IMR-90 (cell line): Measurements from ENCODE around the gene FBXL7. TPM values are rescaled to one million over a fixed set of nuclear protein-coding genes. Genes with fewer than 3 reads are reported as not detected.

ENCODE experiments used
- ATAC-seq: fragments of 200-7000 bp; cut with Tn5 transposase; 2 replicates; pipeline ENCODE4 v1.9.1; 2020; ENCODE audit warnings: low read depth, mild to moderate bottlenecking, moderate library complexity
- BruUV-seq: library from RNA; stranded (reverse); fragments of 400-500 nt; replicated peaks from 2 replicates; lab custom pipeline; 2021; lab: Mats Ljungman, UMichigan
- CTCF ChIA-PET: fragments of 300-600 bp; formaldehyde crosslinking; extraction: SDS; loops from one replicate; lab custom pipeline; 2021; ENCODE audit warnings: antibody characterized with exemption; lab: Yijun Ruan, JAX
- POLR2A ChIA-PET: fragments of 300-600 bp; sonication (Branson Sonifier 250); formaldehyde crosslinking; loops from one replicate; lab custom pipeline; 2022; ENCODE audit warnings: antibody characterized with exemption; ENCODE audit not compliant: unreplicated experiment; lab: Charles Lee
- DNase-seq: peaks from one replicate; pipeline ENCODE4 v3.0.0; 2013
- H2AFZ ChIP-seq: replicated peaks from 2 replicates; pipeline ENCODE3; 2013; ENCODE audit warnings: low read length, mild to moderate bottlenecking; ENCODE audit not compliant: poor library complexity
- H2AK5ac ChIP-seq: 2 replicates; pipeline ENCODE4 v1.6.1; 2013; ENCODE audit warnings: low read depth, low read length, inconsistent platforms
- H2AK9ac ChIP-seq: replicated peaks from 2 replicates; pipeline ENCODE3; 2013; ENCODE audit warnings: mild to moderate bottlenecking, low read depth, low read length, moderate library complexity; ENCODE audit not compliant: poor library complexity
- H2BK120ac ChIP-seq: 2 replicates; pipeline ENCODE4 v1.6.1; 2013; ENCODE audit warnings: low read depth, low read length, inconsistent platforms
- H2BK15ac ChIP-seq: 3 replicates; pipeline ENCODE4 v1.6.1; 2013; ENCODE audit warnings: low read depth, low read length, inconsistent platforms
- H2BK20ac ChIP-seq: 2 replicates; pipeline ENCODE4 v1.6.1; 2013; ENCODE audit warnings: low read depth, mild to moderate bottlenecking, inconsistent platforms, low read length, moderate library complexity
- H2BK5ac ChIP-seq: 2 replicates; pipeline ENCODE4 v1.6.1; 2013; ENCODE audit warnings: mild to moderate bottlenecking, low read depth, low read length, inconsistent platforms; ENCODE audit not compliant: poor library complexity, severe bottlenecking
- H3K14ac ChIP-seq: replicated peaks from 2 replicates; pipeline ENCODE4 v1.6.1; 2013; ENCODE audit warnings: low read depth, low read length, inconsistent platforms
- H3K18ac ChIP-seq: 2 replicates; pipeline ENCODE4 v1.6.1; 2013; ENCODE audit warnings: low read depth, low read length, control low read depth
- H3K23ac ChIP-seq: 2 replicates; pipeline ENCODE4 v1.6.1; 2013; ENCODE audit warnings: low read depth, low read length, inconsistent platforms
- H3K27ac ChIP-seq: 2 replicates; pipeline ENCODE4 v1.5.1; 2013; ENCODE audit warnings: mild to moderate bottlenecking, control low read depth, low read length; ENCODE audit not compliant: insufficient read depth
- H3K27me3 ChIP-seq: 2 replicates; pipeline ENCODE4 v1.6.1; 2013; ENCODE audit warnings: low read length; ENCODE audit not compliant: control insufficient read depth, insufficient read depth
- H3K36me3 ChIP-seq: 2 replicates; pipeline ENCODE4 v1.6.1; 2013; ENCODE audit warnings: low read length, mixed read lengths; ENCODE audit not compliant: control insufficient read depth, insufficient read depth
- H3K4ac ChIP-seq: 2 replicates; pipeline ENCODE4 v1.6.1; 2013; ENCODE audit warnings: low read depth, low read length, inconsistent platforms
- H3K4me1 ChIP-seq: 2 replicates; pipeline ENCODE4 v1.6.1; 2013; ENCODE audit warnings: low read length, mixed read lengths; ENCODE audit not compliant: control insufficient read depth, insufficient read depth
- H3K4me2 ChIP-seq: 2 replicates; pipeline ENCODE4 v1.6.1; 2013; ENCODE audit warnings: low read depth, mild to moderate bottlenecking, control low read depth, low read length, moderate library complexity
- H3K4me3 ChIP-seq: 2 replicates; pipeline ENCODE4 v1.5.1; 2013; ENCODE audit warnings: low read depth, mild to moderate bottlenecking, control low read depth, low read length, moderate library complexity; ENCODE audit not compliant: insufficient read depth
- H3K56ac ChIP-seq: 2 replicates; pipeline ENCODE4 v1.6.1; 2013; ENCODE audit warnings: low read length, inconsistent platforms; ENCODE audit not compliant: insufficient read depth; ENCODE audit errors: extremely low read depth
- H3K79me1 ChIP-seq, 2 experiments: 2 replicates each; pipeline ENCODE4 v1.6.1; 2013; ENCODE audit warnings: low read length in 2 of 2, inconsistent platforms in 1 of 2, low read depth in 1 of 2
- H3K9ac ChIP-seq: 2 replicates; pipeline ENCODE4 v1.6.1; 2013; ENCODE audit warnings: low read depth, low read length, control low read depth
- H3K9me1 ChIP-seq: 2 replicates; pipeline ENCODE4 v1.6.1; 2013; ENCODE audit warnings: low read length, inconsistent platforms; ENCODE audit not compliant: insufficient read depth
- H3K9me3 ChIP-seq: 2 replicates; pipeline ENCODE4 v1.6.1; 2013; ENCODE audit warnings: low read length; ENCODE audit not compliant: control insufficient read depth, insufficient read depth
- H4K20me1 ChIP-seq: 2 replicates; pipeline ENCODE4 v1.6.1; 2013; ENCODE audit warnings: low read length, inconsistent platforms; ENCODE audit not compliant: insufficient read depth
- H4K5ac ChIP-seq: 2 replicates; pipeline ENCODE4 v1.6.1; 2013; ENCODE audit warnings: mild to moderate bottlenecking, low read depth, low read length, control low read depth
- H4K8ac ChIP-seq, 2 experiments: 2 replicates each; pipeline ENCODE4 v1.6.1; 2013; ENCODE audit warnings: low read depth in 2 of 2, low read length in 2 of 2, control low read depth in 1 of 2, inconsistent platforms in 1 of 2
- H4K91ac ChIP-seq: 2 replicates; pipeline ENCODE4 v1.6.1; 2013; ENCODE audit warnings: low read depth, low read length, inconsistent platforms; ENCODE audit not compliant: insufficient read depth
- BHLHE40 ChIP-seq: fragments of 150-350 bp; IDR thresholded peaks from 2 replicates; pipeline ENCODE4 v1.6.1; 2016; ENCODE audit warnings: mild to moderate bottlenecking, low read depth, low read length
- CEBPB ChIP-seq: IDR thresholded peaks from 2 replicates; pipeline ENCODE4 v1.6.1; 2012; ENCODE audit warnings: low read depth, low read length, improper control_type of control experiment
- CHD1 ChIP-seq: IDR thresholded peaks from 2 replicates; pipeline ENCODE4 v1.6.1; 2012; ENCODE audit warnings: low read depth, low read length, improper control_type of control experiment
- CTCF ChIP-seq: conservative IDR thresholded peaks from 2 replicates; pipeline ENCODE4 v1.5.1; 2012; ENCODE audit warnings: mild to moderate bottlenecking, low read depth, low read length, improper control_type of control experiment
- ELK1 ChIP-seq: fragments of 150-350 bp; IDR thresholded peaks from 2 replicates; pipeline ENCODE4 v1.6.1; 2016; ENCODE audit warnings: low read depth, mild to moderate bottlenecking, low read length, moderate library complexity, borderline replicate concordance
- FOS ChIP-seq: fragments of 150-350 bp; IDR thresholded peaks from 2 replicates; pipeline ENCODE4 v1.6.1; 2016; ENCODE audit warnings: low read depth, low read length
- MAFK ChIP-seq: IDR thresholded peaks from 2 replicates; pipeline ENCODE4 v1.6.1; 2012; ENCODE audit warnings: low read depth, low read length, improper control_type of control experiment
- MAZ ChIP-seq: IDR thresholded peaks from 2 replicates; pipeline ENCODE4 v1.6.1; 2012; ENCODE audit warnings: low read depth, mild to moderate bottlenecking, low read length, improper control_type of control experiment, moderate library complexity, borderline replicate concordance
- MXI1 ChIP-seq: IDR thresholded peaks from 2 replicates; pipeline ENCODE4 v1.6.1; 2012; ENCODE audit warnings: low read depth, mild to moderate bottlenecking, low read length, moderate library complexity, borderline replicate concordance
- NFE2L2 ChIP-seq: fragments of 150-350 bp; IDR thresholded peaks from 2 replicates; pipeline ENCODE4 v1.6.1; 2016; ENCODE audit warnings: low read depth, mild to moderate bottlenecking, low read length
- POLR2A ChIP-seq: IDR thresholded peaks from 2 replicates; pipeline ENCODE4 v1.6.1; 2012; ENCODE audit warnings: mild to moderate bottlenecking, low read depth, low read length
- RAD21 ChIP-seq: IDR thresholded peaks from 2 replicates; pipeline ENCODE4 v1.6.1; 2012; ENCODE audit warnings: low read length, improper control_type of control experiment
- RCOR1 ChIP-seq: IDR thresholded peaks from 2 replicates; pipeline ENCODE4 v1.6.1; 2012; ENCODE audit warnings: mild to moderate bottlenecking, low read length, improper control_type of control experiment; ENCODE audit not compliant: insufficient replicate concordance
- RFX5 ChIP-seq: IDR thresholded peaks from 2 replicates; pipeline ENCODE4 v1.8.0; 2012; ENCODE audit warnings: low read depth, mild to moderate bottlenecking, low read length, moderate library complexity
- SMC3 ChIP-seq: fragments of 150-350 bp; IDR thresholded peaks from 2 replicates; pipeline ENCODE4 v1.6.1; 2016; ENCODE audit warnings: low read depth, mild to moderate bottlenecking, antibody characterized with exemption, low read length, moderate library complexity
- USF2 ChIP-seq: fragments of 150-350 bp; IDR thresholded peaks from 2 replicates; pipeline ENCODE4 v1.6.1; 2017; ENCODE audit warnings: mild to moderate bottlenecking, antibody characterized with exemption, low read length, low read depth
- WGBS, 2 experiments: methylation state at CpG; one replicate each; pipeline versions ENCODE4 v1.1.5 to v1.1.7; 2013; ENCODE audit warnings: missing lambda C conversion rate in 2 of 2; ENCODE audit not compliant: insufficient read length in 1 of 2; ENCODE audit errors: extremely low coverage in 2 of 2; 5-methylcytosine and 5-hydroxymethylcytosine counted together
- dilution Hi-C: fragments of 300-500 bp; cut with HindIII; formaldehyde crosslinking; loops from one replicate; pipeline ENCODE4 v1.14.3; 2018; ENCODE audit warnings: low sequenced_read_pairs; ENCODE audit not compliant: unreplicated experiment
- in situ Hi-C: fragments of 300-500 bp; cut with MboI; formaldehyde crosslinking; loops from 3 replicates; pipeline ENCODE4 v1.14.3; 2019; ENCODE audit warnings: low sequenced_read_pairs, inconsistent platforms, mixed read lengths
- intact Hi-C: fragments of 100-400 bp; cut with micrococcal nuclease; formaldehyde crosslinking; loops from 2 replicates; pipeline ENCODE4 v1.10.0; 2022
- polyA plus RNA-seq, 3 experiments: library from polyadenylated mRNA; depleted of rRNA; stranded (reverse); fragments of >200 nt; gene quantifications; 2 replicates each; pipeline ENCODE4 v1.2.3, GENCODE V29; 2012; ENCODE audit warnings: low replicate concordance in 1 of 3
- total RNA-seq: library from RNA; depleted of rRNA; stranded (reverse); fragments of >200 nt; gene quantifications from 2 replicates; pipeline ENCODE4 v1.2.3, GENCODE V29; 2012

The FBXL7 gene
- total and polyA plus RNA-seq, 2 of the 4 experiments (the other 2 are of a cell fraction) = 4.1 to 10.2 TPM

- WGBS, 2 experiments = no CpG with 5 or more reads among the region's 2 CpGs
- H2AK9ac ChIP-seq = no peak overlapping the region
- CTCF ChIA-PET = no interaction called here
- H3K36me3 ChIP-seq = no peaks in the 10 kb centered on the region
- TF ChIP-seq POLR2A = no peak
- TF ChIP-seq ELK1 = no peak
- no peak for TF ChIP-seq USF2
- TF ChIP-seq CHD1 = no peak
- TF ChIP-seq CEBPB = no peak
- no peak for TF ChIP-seq NFE2L2
- TF ChIP-seq SMC3 = no peak
- TF ChIP-seq FOS = no peak
- no peak for TF ChIP-seq RAD21
- no peak for TF ChIP-seq BHLHE40
- no peak for TF ChIP-seq MAFK
- no peak for TF ChIP-seq RFX5
- no peak for TF ChIP-seq RCOR1
- TF ChIP-seq CTCF = no peak
- no peak for TF ChIP-seq MXI1
- no peak for TF ChIP-seq MAZ
- peaks cover 16% of the 10 kb centered on the region for H3K27me3 ChIP-seq
- POLR2A ChIA-PET = no interaction called here
- ATAC-seq (no peak), DNase-seq (no peak)
- no peak overlapping the region for H3K18ac ChIP-seq
- H2BK15ac ChIP-seq = no peak overlapping the region
- H3K79me1 ChIP-seq = no peaks in the 10 kb centered on the region
- H3K9ac ChIP-seq = no peak overlapping the region
- H3K4me1 ChIP-seq = peaks cover 1% of the 10 kb centered on the region; the same call in 1 of the 2 replicates
- H2AFZ ChIP-seq = no peak overlapping the region
- no peak overlapping the region for H3K14ac ChIP-seq
- no peaks in the 10 kb centered on the region for H4K20me1 ChIP-seq
- H3K27ac ChIP-seq = no peak overlapping the region
- H3K4me2 ChIP-seq = no peak overlapping the region
- no peak overlapping the region for H4K5ac ChIP-seq
- dilution Hi-C loops (no loop called here), in situ Hi-C loops (no loop called here), intact Hi-C loops (no loop called here)
- no peak overlapping the region for H4K91ac ChIP-seq
- no TSS peak for BruUV-seq
- no peaks in the 10 kb centered on the region for H3K9me1 ChIP-seq
- no peak overlapping the region for H3K4ac ChIP-seq
- H4K8ac ChIP-seq = no peak overlapping the region
- H3K4me3 ChIP-seq = no peak overlapping the region
- H3K56ac ChIP-seq = no peak overlapping the region
- H2BK20ac ChIP-seq = no peak overlapping the region
- no peak overlapping the region for H2AK5ac ChIP-seq
- no peak overlapping the region for H3K23ac ChIP-seq
- H2BK5ac ChIP-seq = no peak overlapping the region
- no peak overlapping the region for H2BK120ac ChIP-seq
- H3K9me3 ChIP-seq = no peaks in the 10 kb centered on the region
Measured at GRCh38 chr5:15480436-15480835, 19.5 kb upstream of the FBXL7 start.
